Activated naive CD8-positive, alpha-beta T cell treated with anti-CD3 and anti-CD28 coated beads, Interleukin-2, amount 10 ng/mL, durations not matched to agents 7 days and 5 days (primary cell): ENCODE measurements around the gene HOXA7. TPM values are rescaled to one million over a fixed set of nuclear protein-coding genes. Genes with fewer than 3 reads are reported as not detected.

ENCODE experiments used
- ATAC-seq: fragments of 150-1000 bp; cut with Tn5 transposase; one replicate; pipeline ENCODE4 v1.10.0; 2021; ENCODE audit warnings: low read depth, moderate library complexity
- POLR2A ChIA-PET: fragments of 350-600 bp; sonication (Branson Sonifier 250); formaldehyde crosslinking; loops from one replicate; lab custom pipeline; 2021; ENCODE audit warnings: antibody characterized with exemption; lab: Charles Lee
- DNase-seq: peaks from one replicate; pipeline ENCODE4 v3.0.0; 2021
- H3K27ac Mint-ChIP-seq: one replicate; pipeline ENCODE4 v1.8.0; 2022; ENCODE audit warnings: mild to moderate bottlenecking, mixed read lengths
- H3K27me3 Mint-ChIP-seq: one replicate; pipeline ENCODE4 v1.8.0; 2022; ENCODE audit warnings: mild to moderate bottlenecking, moderate library complexity, mixed read lengths
- H3K36me3 Mint-ChIP-seq: one replicate; pipeline ENCODE4 v1.8.0; 2021; ENCODE audit warnings: mild to moderate bottlenecking, mixed read lengths
- H3K4me1 Mint-ChIP-seq: one replicate; pipeline ENCODE4 v1.8.0; 2021; ENCODE audit warnings: mixed read lengths
- H3K4me3 Mint-ChIP-seq: one replicate; pipeline ENCODE4 v1.8.0; 2022; ENCODE audit warnings: mild to moderate bottlenecking, moderate library complexity, mixed read lengths
- H3K9me3 Mint-ChIP-seq: one replicate; pipeline ENCODE4 v1.8.0; 2021; ENCODE audit warnings: mixed read lengths
- total RNA-seq, 2 experiments: library from RNA; stranded (reverse); gene quantifications; one replicate each; pipeline ENCODE4 v1.2.3, GENCODE V29; 2021

The HOXA7 gene
- total RNA-seq, 2 experiments from 2014 or later, result not detected

DNA sequence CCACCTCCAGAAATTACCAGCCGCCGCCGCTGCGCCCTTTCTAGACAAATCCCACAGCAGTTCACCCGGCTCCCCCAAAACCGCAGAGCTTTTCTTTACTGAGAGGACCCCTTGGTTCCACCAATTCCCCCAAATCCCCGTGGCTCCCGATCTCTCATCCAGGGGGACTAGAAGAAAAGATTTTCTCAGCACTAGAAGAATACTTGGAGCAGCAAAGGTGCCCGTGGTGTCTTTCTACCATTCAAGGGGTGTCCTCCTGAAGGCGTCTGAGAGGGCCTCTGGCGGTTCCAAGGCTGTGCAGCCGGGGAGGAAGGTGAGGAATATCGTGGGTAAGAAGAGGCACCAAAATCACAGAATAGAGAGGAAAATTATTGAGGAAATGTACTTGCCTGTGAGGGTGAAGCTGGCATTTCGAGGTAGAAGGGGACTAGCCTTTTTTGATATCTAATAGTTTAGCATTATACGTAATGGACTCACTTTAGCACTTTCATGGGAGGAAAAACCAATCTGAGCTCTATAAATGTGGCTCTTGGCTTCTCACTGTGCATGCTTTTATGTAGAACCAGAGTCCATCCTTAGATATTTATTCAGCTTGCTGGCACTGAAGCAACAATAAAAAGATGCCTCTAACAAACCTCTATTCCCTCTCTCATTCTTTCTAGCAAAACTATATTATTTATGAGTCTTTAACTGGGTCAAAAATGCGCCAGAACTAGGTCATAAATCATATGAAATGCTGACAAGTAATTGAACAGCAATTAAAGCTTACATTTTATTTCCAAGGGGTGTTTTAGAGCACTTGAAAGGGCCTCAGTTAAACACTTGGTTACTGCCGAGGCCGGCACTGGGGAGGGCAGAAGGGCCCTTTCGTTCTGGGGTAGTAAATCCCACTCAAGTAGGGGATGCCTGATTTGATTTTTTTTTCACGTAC is 40.2 kb downstream of the HOXA7 start:
- no peak overlapping the region for H3K27ac Mint-ChIP-seq
- no peaks in the 10 kb centered on the region for H3K36me3 Mint-ChIP-seq
- no peak overlapping the region for H3K4me3 Mint-ChIP-seq
- H3K27me3 Mint-ChIP-seq, result peaks cover 9% of the 10 kb centered on the region
- DNase-seq, result no peak
- no peaks in the 10 kb centered on the region for H3K4me1 Mint-ChIP-seq
- no peaks in the 10 kb centered on the region for H3K9me3 Mint-ChIP-seq
- POLR2A ChIA-PET, result no interaction called here
- ATAC-seq, result no peak

DNA sequence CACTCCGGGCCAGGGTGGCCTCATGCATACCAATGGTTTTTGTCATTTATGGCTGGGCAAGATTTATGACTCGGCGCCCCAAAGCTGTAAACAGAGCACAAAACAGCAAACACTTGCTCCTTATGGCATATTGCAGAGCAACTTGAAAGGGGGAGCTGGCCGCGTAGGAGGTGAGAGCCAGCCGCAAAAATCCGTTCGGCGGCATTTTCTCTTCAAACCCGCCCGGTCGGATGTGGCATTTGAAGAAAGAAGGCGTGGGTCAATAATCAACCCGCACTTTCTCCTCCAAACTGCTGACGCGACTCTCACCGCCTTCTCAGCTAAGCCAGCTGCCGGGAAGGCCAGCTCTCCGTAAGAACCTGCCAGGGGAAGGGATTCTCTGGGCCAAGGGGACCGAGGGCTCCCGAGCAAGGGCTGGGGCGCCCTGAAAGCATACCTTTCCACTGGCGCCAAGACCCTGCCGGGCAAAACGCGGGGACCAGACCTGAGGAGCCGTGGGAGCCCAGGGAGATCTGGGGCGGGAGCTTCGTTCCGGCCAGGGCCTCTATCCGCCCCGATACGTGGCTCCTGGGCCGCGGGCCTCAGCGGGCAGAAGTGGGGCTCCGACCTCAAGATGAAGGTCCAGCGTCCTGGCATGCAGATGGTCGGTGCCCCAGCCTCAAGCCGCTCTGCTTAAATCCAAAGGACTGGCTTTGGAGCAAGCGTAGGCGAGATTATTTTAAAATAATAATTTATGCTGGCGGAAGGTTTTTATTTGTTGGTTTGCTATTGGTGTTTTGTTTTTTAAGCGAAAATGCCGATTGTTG is 41.1 kb downstream of the HOXA7 start:
- Mint-ChIP-seq H3K4me1 (no peaks in the 10 kb centered on the region), H3K36me3 (no peaks in the 10 kb centered on the region), H3K27me3 (peaks cover 11% of the 10 kb centered on the region), H3K9me3 (no peaks in the 10 kb centered on the region), H3K4me3 (no peak overlapping the region), H3K27ac (no peak overlapping the region)
- ATAC-seq (no peak), DNase-seq (no peak)
- POLR2A ChIA-PET, result no interaction called here

DNA sequence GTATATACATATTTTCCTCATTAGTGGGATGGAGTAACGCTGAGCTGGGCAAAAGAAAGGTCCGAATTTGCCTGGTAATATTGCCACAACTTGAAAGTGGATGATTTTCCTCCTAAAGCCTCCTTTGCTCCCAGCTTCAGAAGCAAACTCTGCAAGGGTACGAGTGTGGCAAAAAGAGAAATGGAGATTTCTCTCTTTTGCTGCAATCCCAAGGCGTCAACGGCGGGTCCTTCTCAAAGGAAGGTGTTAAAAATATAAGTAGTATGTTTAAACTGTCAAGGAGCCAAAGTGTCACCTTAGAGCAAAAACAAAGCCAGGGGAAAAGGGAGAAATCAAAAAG is 41.6 kb downstream of the HOXA7 start:
- no peak for ATAC-seq
- peaks cover 9% of the 10 kb centered on the region for H3K27me3 Mint-ChIP-seq
- H3K36me3 Mint-ChIP-seq, result no peaks in the 10 kb centered on the region
- no peak overlapping the region for H3K4me3 Mint-ChIP-seq
- no peaks in the 10 kb centered on the region for H3K9me3 Mint-ChIP-seq
- POLR2A ChIA-PET, result no interaction called here
- H3K4me1 Mint-ChIP-seq, result no peaks in the 10 kb centered on the region
- no peak overlapping the region for H3K27ac Mint-ChIP-seq
- no peak for DNase-seq

DNA sequence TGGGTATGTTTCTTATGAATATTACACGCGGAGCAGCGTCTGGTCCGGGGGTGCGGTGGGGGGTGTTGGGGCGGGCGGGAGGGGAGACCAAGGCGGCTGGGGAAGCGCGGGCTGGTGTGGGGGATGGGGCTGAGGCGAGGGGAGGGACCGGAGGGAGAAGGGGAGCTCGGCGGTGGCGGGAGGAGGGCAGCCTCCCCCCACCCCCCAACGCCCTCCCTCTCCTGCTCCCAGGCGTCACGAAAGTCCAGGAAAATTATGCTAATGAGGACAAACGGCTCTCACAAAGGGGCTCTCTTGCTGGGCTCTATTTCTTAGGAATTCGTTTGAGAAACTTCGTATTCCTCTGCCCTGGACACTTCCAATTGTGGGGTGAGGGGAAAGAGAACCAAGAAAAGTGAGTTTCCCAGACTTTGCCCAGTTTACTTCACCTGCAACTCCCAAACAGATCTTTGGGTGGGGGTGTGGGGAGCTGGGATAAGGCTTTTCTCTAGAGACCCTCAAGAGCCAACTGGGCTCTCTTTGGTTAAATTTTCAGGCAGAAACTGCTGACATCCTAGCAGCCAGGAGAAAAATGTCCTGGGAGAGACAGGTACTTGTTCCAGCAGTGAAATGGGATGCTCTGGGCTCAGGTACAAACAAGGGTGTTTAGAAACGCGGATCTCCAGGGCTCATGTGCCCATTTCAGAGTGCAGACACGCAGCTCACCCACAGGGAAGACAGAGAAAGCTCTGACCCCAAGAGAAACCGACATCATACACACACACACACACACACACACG is 42.3 kb downstream of the HOXA7 start:
- H3K36me3 Mint-ChIP-seq, result no peaks in the 10 kb centered on the region
- POLR2A ChIA-PET, result no interaction called here
- DNase-seq (no peak), ATAC-seq (no peak)
- no peak overlapping the region for H3K4me3 Mint-ChIP-seq
- no peaks in the 10 kb centered on the region for H3K4me1 Mint-ChIP-seq
- no peak overlapping the region for H3K27ac Mint-ChIP-seq
- no peaks in the 10 kb centered on the region for H3K9me3 Mint-ChIP-seq
- H3K27me3 Mint-ChIP-seq, result peaks cover 8% of the 10 kb centered on the region

DNA sequence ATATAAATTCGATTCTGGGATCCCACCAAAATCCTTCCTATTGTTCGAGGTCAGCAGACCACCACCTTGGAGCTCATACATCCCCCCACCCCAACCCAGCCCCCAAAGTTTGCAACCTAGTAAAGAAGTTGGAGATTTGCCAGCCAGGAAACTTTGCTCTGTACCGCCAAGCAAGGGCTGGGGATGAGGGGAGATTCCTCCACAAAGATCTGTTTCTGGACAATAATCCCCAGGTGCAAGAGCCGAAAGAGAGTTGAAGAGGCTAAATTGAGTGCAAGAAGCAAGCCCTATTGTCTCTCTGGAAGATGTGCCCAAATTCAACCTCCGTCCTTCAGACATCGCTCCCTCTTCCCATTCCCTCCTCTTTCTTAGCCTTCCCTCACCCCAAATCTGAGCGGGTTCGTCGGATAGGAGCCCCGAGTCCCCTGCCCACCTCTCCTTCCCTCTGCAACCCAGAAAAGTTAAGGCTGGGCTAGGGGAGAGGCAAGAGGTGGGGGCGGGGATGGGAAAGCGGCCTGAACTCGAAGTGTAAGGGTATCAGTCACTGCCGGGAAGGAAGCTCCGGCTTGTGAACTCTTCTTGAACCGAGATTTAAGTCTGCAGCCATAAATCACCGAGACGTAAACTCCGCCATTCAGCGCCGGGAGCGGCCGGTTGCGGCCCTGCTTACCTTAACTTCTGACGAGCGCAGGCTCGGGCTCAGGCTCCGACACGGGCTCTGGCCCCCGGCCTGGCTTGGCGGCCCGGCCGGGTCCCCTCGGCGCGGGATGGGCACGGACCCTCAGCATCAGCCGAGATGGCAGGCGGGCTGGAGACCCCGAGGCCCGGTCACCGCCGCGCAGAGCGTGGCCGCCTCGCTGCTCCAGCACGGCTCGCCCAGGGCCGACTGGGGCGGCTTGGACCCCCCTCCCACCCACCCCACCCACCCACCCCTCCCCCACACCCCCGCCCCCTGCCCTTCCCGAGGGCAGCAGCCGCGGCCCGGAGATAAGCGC is 43.2 kb downstream of the HOXA7 start:
- Mint-ChIP-seq H3K27me3 (peaks cover 5% of the 10 kb centered on the region), H3K9me3 (no peaks in the 10 kb centered on the region), H3K4me1 (no peaks in the 10 kb centered on the region), H3K36me3 (no peaks in the 10 kb centered on the region), H3K4me3 (no peak overlapping the region), H3K27ac (no peak overlapping the region)
- DNase-seq, result no peak
- POLR2A ChIA-PET, result no interaction called here
- no peak for ATAC-seq

DNA sequence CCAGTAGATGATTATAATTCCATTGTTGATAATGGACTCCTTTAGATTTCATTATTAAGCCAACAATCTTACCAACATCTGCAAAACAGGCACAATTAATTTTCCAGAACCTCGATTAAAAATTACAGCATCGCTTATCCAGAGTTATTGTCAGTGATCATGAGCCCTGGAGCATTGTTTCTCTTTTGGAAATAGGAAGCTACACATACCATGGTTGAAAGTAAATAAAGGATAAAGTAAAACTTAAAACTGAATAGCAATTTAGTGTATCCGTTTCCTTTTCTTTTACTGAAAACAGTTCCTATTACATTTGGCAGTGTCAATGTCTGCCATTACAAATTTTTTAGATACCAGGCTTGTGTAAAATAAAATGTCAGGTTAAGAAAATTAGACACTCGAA is 44.1 kb downstream of the HOXA7 start:
- Mint-ChIP-seq H3K36me3 (no peaks in the 10 kb centered on the region), H3K27ac (no peak overlapping the region), H3K9me3 (no peaks in the 10 kb centered on the region), H3K27me3 (peaks cover 7% of the 10 kb centered on the region), H3K4me3 (no peak overlapping the region), H3K4me1 (no peaks in the 10 kb centered on the region)
- DNase-seq (no peak), ATAC-seq (no peak)
- POLR2A ChIA-PET, result no interaction called here

DNA sequence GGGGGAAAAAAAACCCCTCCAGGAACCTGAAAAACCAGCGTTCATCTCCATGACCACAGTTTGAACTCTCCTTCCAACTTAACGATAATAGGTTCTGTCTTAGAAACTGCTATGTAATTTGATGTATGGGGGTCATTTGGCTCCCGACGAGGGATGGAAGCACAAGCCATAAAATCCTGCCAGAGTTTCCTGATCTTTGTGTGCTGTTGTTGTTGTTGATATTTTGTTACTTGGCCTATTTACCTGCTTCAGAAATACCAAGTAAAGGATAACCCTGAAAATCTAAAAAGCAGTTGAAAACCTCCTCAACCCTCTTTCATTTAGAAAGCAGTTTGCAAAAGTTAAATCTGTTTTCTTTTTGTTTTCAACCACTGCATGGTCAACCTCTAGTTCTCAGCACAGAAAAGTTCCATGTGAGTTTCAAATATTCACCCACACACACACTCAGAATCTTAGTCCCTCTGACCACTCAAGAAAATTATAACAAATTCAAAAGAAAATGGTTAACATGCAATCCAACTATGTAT is 44.7 kb downstream of the HOXA7 start:
- Mint-ChIP-seq H3K4me1 (no peaks in the 10 kb centered on the region), H3K36me3 (no peaks in the 10 kb centered on the region), H3K27ac (no peak overlapping the region), H3K9me3 (no peaks in the 10 kb centered on the region), H3K4me3 (no peak overlapping the region), H3K27me3 (peaks cover 7% of the 10 kb centered on the region)
- ATAC-seq, result no peak
- DNase-seq, result no peak
- POLR2A ChIA-PET, result no interaction called here

DNA sequence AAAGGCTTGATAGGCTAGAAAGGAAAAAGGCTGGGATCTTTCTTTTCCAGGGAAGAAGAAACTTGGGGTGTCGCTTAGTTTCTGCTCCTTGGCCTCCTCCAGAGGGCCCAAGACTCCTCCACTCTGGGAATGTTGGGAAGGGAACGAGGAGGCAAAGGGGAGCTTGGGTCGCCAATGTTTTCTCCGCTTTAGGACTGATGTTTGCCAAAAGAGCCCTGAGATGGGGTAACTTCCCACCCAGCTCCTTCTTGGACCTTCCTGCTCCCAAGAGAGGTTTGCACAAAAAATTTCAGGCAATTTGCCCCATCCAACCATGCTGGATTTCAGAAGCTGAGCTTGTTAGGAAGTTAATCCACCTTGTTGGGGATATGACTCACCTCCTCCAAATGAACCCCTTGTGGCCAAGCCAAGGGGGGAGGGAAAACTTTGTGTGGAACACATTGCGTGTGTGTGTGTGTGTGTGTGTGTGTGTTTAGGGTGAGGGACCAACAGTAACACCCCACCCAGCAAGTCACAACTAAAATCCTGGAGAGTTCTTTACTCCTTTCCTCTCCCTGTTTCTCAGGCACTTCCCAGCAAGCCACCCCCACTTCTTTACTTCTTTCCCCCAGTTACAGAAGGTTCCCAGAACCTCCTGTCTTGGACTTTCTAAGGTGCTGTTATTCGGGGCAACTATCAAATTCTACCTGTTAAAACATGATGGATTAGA is 45.3 kb downstream of the HOXA7 start:
- H3K36me3 Mint-ChIP-seq, result no peaks in the 10 kb centered on the region
- H3K9me3 Mint-ChIP-seq, result no peaks in the 10 kb centered on the region
- H3K4me1 Mint-ChIP-seq, result no peaks in the 10 kb centered on the region
- no peak for DNase-seq
- POLR2A ChIA-PET, result no interaction called here
- no peak for ATAC-seq
- H3K27me3 Mint-ChIP-seq, result peaks cover 7% of the 10 kb centered on the region
- H3K27ac Mint-ChIP-seq, result no peak overlapping the region
- no peak overlapping the region for H3K4me3 Mint-ChIP-seq

DNA sequence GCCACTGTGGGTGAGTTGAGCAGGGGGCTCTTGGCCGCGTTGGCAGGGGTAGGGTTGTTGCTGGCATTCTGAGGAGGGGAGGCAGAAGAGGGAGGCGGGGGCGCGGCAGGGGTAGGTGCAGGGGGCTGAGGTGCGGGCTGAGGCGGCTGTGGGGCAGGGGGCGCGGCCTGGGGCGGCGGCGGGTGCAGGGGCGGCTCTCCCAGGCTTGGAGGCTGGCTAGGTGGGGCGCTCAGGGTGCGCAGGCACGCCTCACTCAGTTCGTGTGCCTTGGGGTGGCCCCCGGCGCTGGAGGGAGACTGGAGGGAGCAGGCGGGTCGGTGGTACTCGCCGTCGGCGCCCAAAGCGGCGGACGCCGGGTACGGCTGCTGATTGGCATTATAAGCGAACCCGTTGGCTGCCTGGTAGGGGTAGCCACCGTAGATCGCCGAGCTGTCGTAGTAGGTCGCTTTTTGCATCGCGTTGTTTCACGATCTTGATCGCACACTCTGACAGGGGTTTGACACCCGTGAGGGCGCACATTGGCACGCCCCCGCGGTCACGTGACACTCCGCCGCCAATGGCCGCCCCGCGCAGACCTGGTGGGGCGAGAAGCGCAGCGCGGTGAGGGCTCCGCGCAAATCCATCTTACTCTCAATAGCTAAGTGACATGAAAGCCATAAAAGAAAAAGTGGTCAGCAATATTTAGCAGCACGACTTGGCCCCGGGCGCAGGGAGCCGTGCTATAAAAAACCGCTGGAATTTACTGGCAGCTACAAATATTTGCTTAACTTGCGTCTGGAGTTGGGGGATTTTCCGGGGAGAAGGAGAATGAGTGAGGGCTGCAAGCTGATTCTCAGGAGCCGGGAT is 46.1 kb downstream of the HOXA7 start:
- POLR2A ChIA-PET, result no interaction called here
- no peak for ATAC-seq
- H3K27ac Mint-ChIP-seq, result no peak overlapping the region
- no peaks in the 10 kb centered on the region for H3K9me3 Mint-ChIP-seq
- peaks cover 7% of the 10 kb centered on the region for H3K27me3 Mint-ChIP-seq
- H3K4me3 Mint-ChIP-seq, result no peak overlapping the region
- DNase-seq, result no peak
- no peaks in the 10 kb centered on the region for H3K36me3 Mint-ChIP-seq
- H3K4me1 Mint-ChIP-seq, result no peaks in the 10 kb centered on the region

DNA sequence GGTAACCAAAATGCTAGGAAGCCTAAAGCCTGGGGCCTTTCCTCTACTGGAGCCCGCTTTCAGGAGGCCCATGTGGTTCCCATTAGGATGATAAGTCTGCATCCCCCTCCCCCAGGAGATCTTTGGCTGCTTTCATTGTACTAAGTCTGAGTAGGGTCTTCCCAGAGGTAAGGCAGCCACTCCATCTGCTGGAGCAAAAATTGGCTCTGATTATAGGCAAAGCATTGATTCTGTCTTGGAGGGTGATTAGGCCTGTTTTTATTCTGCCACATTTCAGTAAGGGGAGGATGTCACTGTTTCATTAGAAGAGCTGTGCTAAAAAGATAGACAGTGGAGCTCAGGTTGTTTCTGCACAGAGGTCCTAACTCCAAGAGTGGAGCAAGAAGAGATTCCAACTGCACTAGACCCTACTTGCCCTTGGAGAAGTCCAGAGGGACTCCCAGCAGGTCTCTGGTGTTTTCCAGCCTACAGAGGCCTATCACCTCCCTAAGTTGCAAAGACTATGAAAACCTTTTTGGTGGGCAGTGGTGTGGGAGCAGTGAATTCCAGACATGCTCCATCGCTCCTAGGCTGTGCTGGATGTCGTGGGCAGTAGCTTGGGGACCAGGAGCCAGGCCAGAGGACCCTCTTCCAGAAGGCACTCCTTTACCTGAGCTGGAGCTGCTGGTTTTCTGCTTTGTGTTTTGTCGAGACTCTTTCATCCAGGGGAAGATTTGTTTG is 46.8 kb downstream of the HOXA7 start:
- ATAC-seq (no peak), DNase-seq (no peak)
- Mint-ChIP-seq H3K9me3 (no peaks in the 10 kb centered on the region), H3K36me3 (no peaks in the 10 kb centered on the region), H3K4me3 (no peak overlapping the region), H3K4me1 (no peaks in the 10 kb centered on the region), H3K27ac (no peak overlapping the region), H3K27me3 (peaks cover 15% of the 10 kb centered on the region)
- POLR2A ChIA-PET, result no interaction called here
